GM12878 (cell line): Measurements from ENCODE around the gene PPP2R3A. TPM values are rescaled to one million over a fixed set of nuclear protein-coding genes. Genes with fewer than 3 reads are reported as not detected.

Source experiments
- ATAC-seq: fragments of 200-7000 bp; cut with Tn5 transposase; 3 replicates; pipeline ENCODE4 v1.9.1; 2020; ENCODE audit warnings: mild to moderate bottlenecking, moderate library complexity
- BruUV-seq: library from RNA; stranded (reverse); fragments of 400-500 nt; replicated peaks from 2 replicates; lab custom pipeline; 2021; lab: Mats Ljungman, UMichigan
- CTCF ChIA-PET: fragments of 300-600 bp; sonication (Branson Sonifier 250); formaldehyde crosslinking; extraction: SDS; loops from one replicate; lab custom pipeline; 2021; ENCODE audit warnings: inconsistent platforms; lab: Yijun Ruan, JAX
- POLR2A ChIA-PET: fragments of 350-600 bp; formaldehyde crosslinking; extraction: SDS; loops from one replicate; lab custom pipeline; 2021; ENCODE audit warnings: inconsistent platforms; lab: Charles Lee
- RAD21 ChIA-PET: fragments of 300-600 bp; sonication (Branson Sonifier 250); formaldehyde crosslinking; loops from one replicate; lab custom pipeline; 2023; ENCODE audit warnings: antibody characterized with exemption; ENCODE audit not compliant: unreplicated experiment; lab: Charles Lee
- SMC1A ChIA-PET: fragments of 300-600 bp; sonication (Branson Sonifier 250); formaldehyde crosslinking; loops from one replicate; lab custom pipeline; 2023; ENCODE audit not compliant: unreplicated experiment, uncharacterized antibody; lab: Charles Lee
- DNase-seq: peaks from one replicate; pipeline ENCODE4 v3.0.0-alpha.2; 2011; ENCODE audit warnings: low read depth, low spot score
- FAIRE-seq: peaks from 3 replicates; lab custom pipeline; 2011; peaks lifted over from hg19 to GRCh38; lab: Jason Lieb, UNC
- H2AFZ ChIP-seq: 2 replicates; pipeline ENCODE4 v1.6.0; 2011; ENCODE audit warnings: low read depth, low read length, control low read depth; ENCODE audit not compliant: control insufficient read depth
- H3K27ac ChIP-seq: 2 replicates; pipeline ENCODE4 v1.5.1; 2011; ENCODE audit warnings: control low read depth; ENCODE audit not compliant: control insufficient read depth, insufficient read depth
- H3K27me3 ChIP-seq, 2 experiments: replicated peaks in 1 of 2; 2 replicates each; pipeline versions ENCODE4 v1.6.0 to v1.6.1; 2011; ENCODE audit warnings: low read length in 1 of 2; ENCODE audit not compliant: control insufficient read depth in 2 of 2, insufficient read depth in 2 of 2
- H3K36me3 ChIP-seq, 2 experiments: 2 replicates each; pipeline ENCODE4 v1.5.1; 2011; ENCODE audit warnings: low read length in 1 of 2; ENCODE audit not compliant: control insufficient read depth in 2 of 2, insufficient read depth in 2 of 2
- H3K4me1 ChIP-seq: 2 replicates; pipeline ENCODE4 v1.6.1; 2011; ENCODE audit warnings: mild to moderate bottlenecking, low read length, moderate library complexity, mixed read lengths; ENCODE audit not compliant: control insufficient read depth, insufficient read depth
- H3K4me2 ChIP-seq: 2 replicates; pipeline ENCODE4 v1.6.0; 2011; ENCODE audit warnings: control low read depth; ENCODE audit not compliant: control insufficient read depth, insufficient read depth
- H3K4me3 ChIP-seq: fragments of 200-600 bp; sonication (generic); 2 replicates; pipeline ENCODE4 v1.5.1; 2016
- H3K79me2 ChIP-seq: 2 replicates; pipeline ENCODE4 v1.6.0; 2011; ENCODE audit warnings: low read length; ENCODE audit not compliant: control insufficient read depth, insufficient read depth
- H3K9ac ChIP-seq: 2 replicates; pipeline ENCODE4 v1.8.0; 2011; ENCODE audit warnings: low read length, control low read depth, mixed read lengths; ENCODE audit not compliant: control insufficient read depth, insufficient read depth
- H3K9me3 ChIP-seq: replicated peaks from 3 replicates; pipeline ENCODE4 v1.5.1; 2011; ENCODE audit warnings: mild to moderate bottlenecking, low read length; ENCODE audit not compliant: control insufficient read depth, insufficient read depth
- H4K20me1 ChIP-seq: 2 replicates; pipeline ENCODE4 v1.6.0; 2011; ENCODE audit not compliant: control insufficient read depth, insufficient read depth
- BCL11A ChIP-seq: IDR thresholded peaks from 2 replicates; pipeline ENCODE4 v1.6.1; 2011; ENCODE audit warnings: low read depth, low read length
- CREB1 ChIP-seq: IDR thresholded peaks from 2 replicates; pipeline ENCODE4 v1.6.1; 2012; ENCODE audit warnings: low read depth, mild to moderate bottlenecking, inconsistent platforms
- CREM ChIP-seq: IDR thresholded peaks from 2 replicates; pipeline ENCODE4 v1.6.1; 2014; ENCODE audit warnings: antibody characterized with exemption, low read depth
- DPF2 ChIP-seq: fragments of 450-650 bp; IDR thresholded peaks from 2 replicates; pipeline ENCODE4 v1.6.1; 2017; ENCODE audit warnings: mild to moderate bottlenecking
- ESRRA ChIP-seq: IDR thresholded peaks from 2 replicates; pipeline ENCODE4 v1.6.1; 2012; ENCODE audit warnings: mild to moderate bottlenecking, low read length, improper control_type of control experiment
- MYB ChIP-seq: fragments of 150-350 bp; IDR thresholded peaks from 2 replicates; pipeline ENCODE4 v1.6.1; 2014; ENCODE audit warnings: mild to moderate bottlenecking, low read depth, low read length, borderline replicate concordance
- NR2C1 ChIP-seq: fragments of 450-650 bp; IDR thresholded peaks from 2 replicates; pipeline ENCODE4 v1.6.1; 2017; ENCODE audit warnings: antibody characterized with exemption, mild to moderate bottlenecking, moderate library complexity
- NR2F1 ChIP-seq: fragments of 450-650 bp; conservative IDR thresholded peaks from 2 replicates; pipeline ENCODE4 v1.6.1; 2017; ENCODE audit warnings: mild to moderate bottlenecking
- RELB ChIP-seq: fragments of 450-650 bp; IDR thresholded peaks from 2 replicates; pipeline ENCODE4 v1.6.1; 2017; ENCODE audit warnings: low read depth, mild to moderate bottlenecking, moderate library complexity
- SP1 ChIP-seq: IDR thresholded peaks from one replicate; pipeline ENCODE4 v1.6.1; 2011; ENCODE audit warnings: low read depth, low read length
- SREBF1 ChIP-seq: IDR thresholded peaks from 2 replicates; pipeline ENCODE4 v1.6.1; 2012; ENCODE audit warnings: mild to moderate bottlenecking, low read length
- SRF ChIP-seq, 2 experiments: IDR thresholded peaks; 2 replicates each; pipeline ENCODE4 v1.6.1; 2011; ENCODE audit warnings: low read depth in 2 of 2, low read length in 2 of 2, mild to moderate bottlenecking in 1 of 2, moderate library complexity in 1 of 2
- WGBS: methylation state at CpG from one replicate; pipeline ENCODE4 v1.1.6; 2016; ENCODE audit warnings: low lambda C conversion rate; ENCODE audit not compliant: insufficient replicate concordance, insufficient coverage; ENCODE audit errors: missing lambda C conversion rate; 5-methylcytosine and 5-hydroxymethylcytosine counted together
- in situ Hi-C: fragments of 300-500 bp; cut with MboI; formaldehyde crosslinking; loops from 9 replicates; pipeline ENCODE4 v1.14.3; 2018; ENCODE audit warnings: mixed read lengths
- intact Hi-C: fragments of 100-400 bp; cut with micrococcal nuclease; formaldehyde crosslinking; loops from one replicate; pipeline ENCODE4 v1.14.2; 2022; ENCODE audit not compliant: unreplicated experiment
- polyA plus RNA-seq, 11 experiments: library from polyadenylated mRNA; depleted of rRNA in 4 of 11; unstranded in 6 of 11; stranded (reverse) in 5 of 11; fragments of >200 nt; fragmentation: Nextera tagmentation in 4 of 11; fragmentation: Illumina TruSeq in 1 of 11; extraction: Ambion mirVana in 4 of 11; extraction: Trizol in 1 of 11; gene quantifications; 1 replicate in 1 of 11; 2 replicates in 10 of 11; pipeline versions ENCODE4 v1.2.1 to v1.2.3, GENCODE V29; 2011 to 2016; ENCODE audit warnings: inconsistent platforms in 2 of 11, missing spikeins in 2 of 11, low read depth in 1 of 11
- total RNA-seq, 4 experiments: library from RNA; depleted of rRNA in 3 of 4; stranded (reverse); fragments of >200 nt in 3 of 4; fragmentation: Illumina TruSeq in 1 of 4; extraction: Trizol in 1 of 4; gene quantifications; 2 replicates each; pipeline versions ENCODE4 v1.2.1 to v1.2.3, GENCODE V29; 2013 to 2021
- TF ChIP-seq, protein P1 (sequence below): fragments of 450-650 bp; IDR thresholded peaks from 2 replicates; pipeline ENCODE4 v1.6.1; 2017; ENCODE audit warnings: antibody characterized with exemption, mild to moderate bottlenecking, moderate library complexity

The PPP2R3A gene
- total and polyA plus RNA-seq, 10 of the 15 experiments (the other 5 are each of a cell fraction or from before 2014, with no cell fraction given) = under 0.01 to 0.16 (median 0.06) TPM; not detected in 5

GRCh38 chr3:135997554-135998320 lies 32.2 kb downstream of the PPP2R3A start:
- H3K79me2 ChIP-seq = no peaks in the 10 kb centered on the region
- H3K4me3 ChIP-seq = no peak overlapping the region
- intact Hi-C loops (no loop called here), in situ Hi-C loops (no loop called here)
- H3K4me1 ChIP-seq = no peaks in the 10 kb centered on the region
- SMC1A ChIA-PET = no interaction called here
- no peak overlapping the region for H3K27ac ChIP-seq
- no peak overlapping the region for H3K9ac ChIP-seq
- H3K27me3 ChIP-seq = no peaks in the 10 kb centered on the region
- 39% methylated on average over 6 of the region's 6 CpGs for WGBS
- BruUV-seq = no TSS peak
- TF ChIP-seq NR2C1 (no peak), SRF (IDR thresholded peaks at IDR 0.05; ENCODE audit: low read depth in 2 of 2, low read length in 2 of 2) (no peak), SREBF1 (no peak), DPF2 (no peak), MYB (no peak), CREB1 (no peak), SP1 (no peak)
- H2AFZ ChIP-seq = no peak overlapping the region
- no peak overlapping the region for H3K4me2 ChIP-seq
- RAD21 ChIA-PET = no interaction called here
- CTCF ChIA-PET = no interaction called here
- FAIRE-seq (no peak), DNase-seq (no peak), ATAC-seq (no peak)
- H3K9me3 ChIP-seq = no peaks in the 10 kb centered on the region
- no peaks in the 10 kb centered on the region for H4K20me1 ChIP-seq
- POLR2A ChIA-PET = no interaction called here
- no peaks in the 10 kb centered on the region for H3K36me3 ChIP-seq

- ChIA-PET RAD21 (interaction anchor here (0.6 kb wide), 1 partner anchor 1073 kb away, joined by 3 read pairs; no protein-coding TSS in a partner anchor), SMC1A (no interaction called here)
- TF ChIP-seq, protein P1, sequence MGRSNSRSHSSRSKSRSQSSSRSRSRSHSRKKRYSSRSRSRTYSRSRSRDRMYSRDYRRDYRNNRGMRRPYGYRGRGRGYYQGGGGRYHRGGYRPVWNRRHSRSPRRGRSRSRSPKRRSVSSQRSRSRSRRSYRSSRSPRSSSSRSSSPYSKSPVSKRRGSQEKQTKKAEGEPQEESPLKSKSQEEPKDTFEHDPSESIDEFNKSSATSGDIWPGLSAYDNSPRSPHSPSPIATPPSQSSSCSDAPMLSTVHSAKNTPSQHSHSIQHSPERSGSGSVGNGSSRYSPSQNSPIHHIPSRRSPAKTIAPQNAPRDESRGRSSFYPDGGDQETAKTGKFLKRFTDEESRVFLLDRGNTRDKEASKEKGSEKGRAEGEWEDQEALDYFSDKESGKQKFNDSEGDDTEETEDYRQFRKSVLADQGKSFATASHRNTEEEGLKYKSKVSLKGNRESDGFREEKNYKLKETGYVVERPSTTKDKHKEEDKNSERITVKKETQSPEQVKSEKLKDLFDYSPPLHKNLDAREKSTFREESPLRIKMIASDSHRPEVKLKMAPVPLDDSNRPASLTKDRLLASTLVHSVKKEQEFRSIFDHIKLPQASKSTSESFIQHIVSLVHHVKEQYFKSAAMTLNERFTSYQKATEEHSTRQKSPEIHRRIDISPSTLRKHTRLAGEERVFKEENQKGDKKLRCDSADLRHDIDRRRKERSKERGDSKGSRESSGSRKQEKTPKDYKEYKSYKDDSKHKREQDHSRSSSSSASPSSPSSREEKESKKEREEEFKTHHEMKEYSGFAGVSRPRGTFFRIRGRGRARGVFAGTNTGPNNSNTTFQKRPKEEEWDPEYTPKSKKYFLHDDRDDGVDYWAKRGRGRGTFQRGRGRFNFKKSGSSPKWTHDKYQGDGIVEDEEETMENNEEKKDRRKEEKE = no peak
- no peak for TF ChIP-seq RELB
- no peak for TF ChIP-seq NR2F1
- TF ChIP-seq ESRRA = no peak
- TF ChIP-seq CREM = no peak
- TF ChIP-seq BCL11A = no peak
These were observed 42.7 kb downstream of the PPP2R3A start for GRCh38 chr3:136008221-136008620.

More at GRCh38 chr3:136008221-136008620, 42.7 kb downstream of the PPP2R3A start:
- no TSS peak for BruUV-seq
- POLR2A ChIA-PET = no interaction called here
- no peak for FAIRE-seq
- no peaks in the 10 kb centered on the region for H3K9me3 ChIP-seq
- WGBS = 0% methylated on average over 1 of the region's 1 CpG
- intact Hi-C loops = no loop called here
- H3K27me3 ChIP-seq = no peaks in the 10 kb centered on the region
- no peak overlapping the region for H3K4me3 ChIP-seq
- no peaks in the 10 kb centered on the region for H3K36me3 ChIP-seq
- H3K4me2 ChIP-seq = no peak overlapping the region
- H2AFZ ChIP-seq = no peak overlapping the region
- no peaks in the 10 kb centered on the region for H4K20me1 ChIP-seq
- H3K79me2 ChIP-seq = no peaks in the 10 kb centered on the region
- in situ Hi-C loops = no loop called here
- H3K4me1 ChIP-seq = no peaks in the 10 kb centered on the region
- DNase-seq = no peak
- H3K9ac ChIP-seq = no peak overlapping the region
- H3K27ac ChIP-seq = no peak overlapping the region
- ATAC-seq = no peak
- CTCF ChIA-PET = no interaction called here
